HUES64 (cell line): ENCODE measurements around the gene CDK6.

ENCODE experiments used
- H3K27ac ChIP-seq: 2 replicates; pipeline ENCODE4 v1.7.0; 2013; ENCODE audit warnings: low read depth, low read length, inconsistent platforms
- H3K27me3 ChIP-seq: 2 replicates; pipeline ENCODE4 v1.6.1; 2013; ENCODE audit warnings: mild to moderate bottlenecking, low read length; ENCODE audit not compliant: insufficient read depth
- H3K36me3 ChIP-seq: 2 replicates; pipeline ENCODE4 v1.6.1; 2013; ENCODE audit warnings: mild to moderate bottlenecking, low read length; ENCODE audit not compliant: insufficient read depth
- H3K4me1 ChIP-seq: 2 replicates; pipeline ENCODE4 v1.6.1; 2013; ENCODE audit warnings: mild to moderate bottlenecking, low read length, moderate library complexity; ENCODE audit not compliant: insufficient read depth
- H3K4me3 ChIP-seq: 2 replicates; pipeline ENCODE4 v1.5.1; 2013; ENCODE audit warnings: mild to moderate bottlenecking, low read length, moderate library complexity
- H3K9ac ChIP-seq: 2 replicates; pipeline ENCODE4 v1.6.1; 2013; ENCODE audit warnings: mild to moderate bottlenecking, low read depth, low read length
- H3K9me3 ChIP-seq: 2 replicates; pipeline ENCODE4 v1.6.1; 2013; ENCODE audit warnings: low read depth, low read length; ENCODE audit not compliant: insufficient read depth
- WGBS: fragments of 150-250, 120-280 bp; methylation state at CpG from one replicate; pipeline ENCODE4 v1.1.7; 2013; ENCODE audit warnings: missing lambda C conversion rate; 5-methylcytosine and 5-hydroxymethylcytosine counted together

The CDK6 gene

DNA sequence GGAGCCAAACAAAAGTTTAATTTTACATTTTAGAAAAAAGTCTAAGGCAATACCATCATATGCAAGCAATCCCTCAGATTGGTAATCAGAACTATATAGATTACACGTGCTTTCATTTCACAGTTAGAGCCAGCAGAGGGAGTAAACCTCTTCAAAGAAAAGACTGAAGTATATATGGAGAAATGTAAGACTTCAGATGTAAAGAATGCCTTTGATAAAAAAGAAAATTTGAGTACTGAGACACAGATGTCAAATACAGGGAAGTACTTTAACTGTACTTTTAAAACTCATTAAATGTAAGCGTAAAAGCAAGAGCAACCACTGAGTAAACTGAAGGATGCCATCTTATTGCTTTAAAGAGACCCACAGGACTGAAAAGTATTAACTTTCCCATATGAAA lies 144.8 kb downstream of the CDK6 start:
- no peak overlapping the region for H3K27ac ChIP-seq
- H3K9me3 ChIP-seq = no peaks in the 10 kb centered on the region
- no peaks in the 10 kb centered on the region for H3K27me3 ChIP-seq
- WGBS = 91% methylated on average over 1 of the region's 2 CpGs
- peaks cover 18% of the 10 kb centered on the region for H3K4me1 ChIP-seq
- no peak overlapping the region for H3K4me3 ChIP-seq
- no peak overlapping the region for H3K9ac ChIP-seq
- no peaks in the 10 kb centered on the region for H3K36me3 ChIP-seq

DNA sequence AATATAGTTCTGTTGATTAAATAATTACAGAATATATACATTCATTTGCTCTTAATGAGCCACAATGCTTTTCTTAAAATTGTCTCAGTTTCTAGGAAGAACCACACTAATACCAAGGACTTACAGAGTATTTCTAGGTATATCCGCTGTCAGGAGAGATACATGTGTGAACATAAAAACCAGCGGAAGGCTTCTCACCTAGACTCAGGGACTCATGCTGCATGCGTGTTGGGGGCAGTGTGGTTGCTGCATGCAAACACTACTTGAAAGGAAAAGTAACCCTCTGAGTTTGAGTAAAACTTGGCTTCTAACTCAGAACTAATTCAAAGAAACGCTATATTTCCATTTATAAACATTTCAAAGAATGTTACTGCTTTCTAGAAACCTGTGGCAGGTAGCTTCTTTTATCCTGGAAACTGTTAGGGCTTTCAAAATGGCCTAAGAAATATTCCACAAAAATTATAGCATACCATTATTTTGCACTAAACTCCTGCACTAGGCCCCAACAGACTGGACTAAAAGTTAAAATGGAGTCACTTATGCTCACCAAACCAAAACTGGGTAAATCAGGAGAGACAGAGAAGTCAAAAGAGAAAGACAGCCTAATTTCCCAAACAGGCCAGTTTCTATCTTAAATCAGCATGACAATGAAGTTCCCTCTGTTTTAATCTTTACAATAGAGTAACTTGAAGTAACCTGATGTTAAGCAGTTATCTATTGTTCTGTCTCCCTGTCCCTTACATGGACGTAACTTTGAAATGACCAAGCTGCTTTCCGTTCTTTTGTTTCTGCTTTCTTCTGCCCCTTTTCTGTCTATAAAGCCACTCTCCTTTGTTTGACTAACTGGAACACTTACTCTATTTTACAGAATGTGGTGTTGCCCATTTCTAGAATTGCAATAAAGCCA lies 151.0 kb downstream of the CDK6 start:
- no peaks in the 10 kb centered on the region for H3K36me3 ChIP-seq
- H3K27me3 ChIP-seq = no peaks in the 10 kb centered on the region
- H3K4me3 ChIP-seq = no peak overlapping the region
- 64% methylated on average over 6 of the region's 6 CpGs for WGBS
- peak overlapping the region; percentile 61; the same call in 1 of the 2 replicates for H3K27ac ChIP-seq
- no peaks in the 10 kb centered on the region for H3K9me3 ChIP-seq
- H3K4me1 ChIP-seq = peaks cover 44% of the 10 kb centered on the region
- 0 out of 2 replicates have a peak overlapping the region, but pooled peaks have one; percentile 4 for H3K9ac ChIP-seq

DNA sequence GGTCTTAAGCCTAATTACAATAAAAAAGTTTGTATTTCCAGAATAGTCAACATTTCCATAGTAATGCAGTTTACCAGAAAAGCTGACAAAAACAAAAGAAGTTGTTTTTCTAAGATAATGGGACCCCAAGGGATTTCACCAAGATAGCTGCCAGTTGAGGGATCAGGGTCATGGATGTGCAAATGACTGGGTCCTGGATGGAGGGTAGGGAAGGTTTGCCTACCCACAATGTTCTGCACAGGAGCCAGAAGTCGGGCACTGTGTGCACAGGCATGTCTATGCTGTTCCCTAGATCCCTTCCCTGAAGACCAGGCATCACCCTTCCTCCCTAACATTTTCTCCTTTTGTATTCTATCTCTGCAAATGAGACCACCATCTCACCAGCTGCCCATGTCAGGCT lies 152.1 kb downstream of the CDK6 start:
- peak overlapping the region; percentile 59; the same call in 1 of the 2 replicates for H3K27ac ChIP-seq
- no peaks in the 10 kb centered on the region for H3K9me3 ChIP-seq
- no peaks in the 10 kb centered on the region for H3K27me3 ChIP-seq
- H3K9ac ChIP-seq = no peak overlapping the region
- H3K36me3 ChIP-seq = no peaks in the 10 kb centered on the region
- 36% methylated on average over 1 of the region's 1 CpG for WGBS
- H3K4me1 ChIP-seq = peaks cover 44% of the 10 kb centered on the region
- H3K4me3 ChIP-seq = peak overlapping the region; percentile 1; the same call in 1 of the 2 replicates

DNA sequence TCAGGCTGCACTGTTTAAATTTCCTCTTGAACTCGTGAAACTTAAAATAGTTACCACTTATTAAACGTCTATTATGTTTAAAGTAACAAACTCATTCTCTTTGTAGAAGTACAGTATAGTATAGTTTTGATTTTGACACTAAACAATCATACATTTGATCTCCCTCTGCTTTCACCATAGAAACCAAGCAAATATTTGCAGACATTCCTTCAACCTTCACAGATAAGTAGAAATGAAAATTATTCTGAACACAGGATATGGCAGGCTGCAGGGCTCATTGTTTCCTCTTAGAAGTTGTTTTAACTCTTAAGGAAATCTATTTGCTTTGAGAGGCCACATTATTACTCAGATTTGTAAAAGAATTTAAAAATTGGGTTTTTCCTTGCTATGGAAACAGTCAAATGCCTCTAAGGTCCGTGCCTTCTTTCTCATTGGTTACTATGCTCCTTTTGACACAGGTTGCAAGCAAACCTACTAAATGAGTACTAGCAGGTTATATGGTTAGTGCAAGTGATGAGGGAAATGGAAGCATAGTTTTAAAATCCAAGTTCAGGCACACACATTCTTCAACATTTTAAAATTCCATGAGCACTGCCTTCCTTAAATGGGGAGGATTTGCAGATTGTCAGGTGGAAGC lies 153.4 kb downstream of the CDK6 start:
- H3K4me1 ChIP-seq = peaks cover 44% of the 10 kb centered on the region
- H3K9ac ChIP-seq = no peak overlapping the region
- no peaks in the 10 kb centered on the region for H3K27me3 ChIP-seq
- H3K27ac ChIP-seq = no peak overlapping the region; the same call in 1 of the 2 replicates
- H3K9me3 ChIP-seq = no peaks in the 10 kb centered on the region
- no peaks in the 10 kb centered on the region for H3K36me3 ChIP-seq
- no peak overlapping the region for H3K4me3 ChIP-seq
- WGBS = 95% methylated on average over 3 of the region's 3 CpGs

DNA sequence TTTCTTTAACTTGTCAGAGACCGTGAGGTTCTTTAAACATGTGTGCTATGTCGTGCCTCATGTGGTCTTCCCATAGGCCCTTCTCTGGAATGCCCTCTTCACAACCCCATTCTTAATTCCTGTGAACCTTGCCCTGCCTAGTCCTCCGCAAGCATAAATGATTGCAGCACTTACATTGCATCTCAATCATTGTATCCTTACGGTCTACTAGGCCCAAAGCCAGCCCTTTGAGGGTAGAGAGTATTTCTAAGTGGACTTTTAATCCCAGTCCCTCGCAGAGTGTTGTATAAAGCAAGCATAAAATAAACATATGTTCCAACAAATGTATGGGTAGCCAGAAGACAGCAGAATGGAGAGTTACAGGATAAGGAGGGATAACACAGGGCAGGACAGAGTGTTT lies 154.0 kb downstream of the CDK6 start:
- no peak overlapping the region for H3K9ac ChIP-seq
- H3K4me3 ChIP-seq = no peak overlapping the region
- H3K36me3 ChIP-seq = no peaks in the 10 kb centered on the region
- H3K27me3 ChIP-seq = no peaks in the 10 kb centered on the region
- H3K27ac ChIP-seq = no peak overlapping the region
- H3K9me3 ChIP-seq = no peaks in the 10 kb centered on the region
- WGBS = 93% methylated on average over 5 of the region's 5 CpGs
- peaks cover 44% of the 10 kb centered on the region for H3K4me1 ChIP-seq

DNA sequence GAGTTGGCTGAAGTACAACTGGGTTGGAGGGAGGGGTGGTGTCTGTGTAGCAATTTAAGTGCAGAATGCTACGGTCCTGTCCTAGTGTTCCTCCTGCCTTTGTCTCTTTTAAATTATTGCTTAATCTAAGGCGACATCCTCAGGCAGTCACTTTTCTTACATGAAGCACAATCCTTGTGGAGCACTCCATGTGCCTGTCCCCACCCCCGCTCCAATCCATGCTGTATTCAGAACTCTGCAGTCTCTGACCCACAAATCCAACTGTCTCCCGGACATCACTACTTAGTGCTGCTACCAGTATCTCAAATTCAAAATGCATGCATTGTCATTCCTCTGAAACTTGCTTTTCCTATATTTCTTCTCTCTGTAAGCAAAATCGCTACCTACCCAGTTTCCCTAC lies 154.7 kb downstream of the CDK6 start:
- H3K4me3 ChIP-seq = no peak overlapping the region
- WGBS = 93% methylated on average over 5 of the region's 5 CpGs
- H3K4me1 ChIP-seq = peaks cover 44% of the 10 kb centered on the region
- no peak overlapping the region for H3K27ac ChIP-seq
- H3K9ac ChIP-seq = no peak overlapping the region
- H3K36me3 ChIP-seq = no peaks in the 10 kb centered on the region
- no peaks in the 10 kb centered on the region for H3K27me3 ChIP-seq
- no peaks in the 10 kb centered on the region for H3K9me3 ChIP-seq

DNA sequence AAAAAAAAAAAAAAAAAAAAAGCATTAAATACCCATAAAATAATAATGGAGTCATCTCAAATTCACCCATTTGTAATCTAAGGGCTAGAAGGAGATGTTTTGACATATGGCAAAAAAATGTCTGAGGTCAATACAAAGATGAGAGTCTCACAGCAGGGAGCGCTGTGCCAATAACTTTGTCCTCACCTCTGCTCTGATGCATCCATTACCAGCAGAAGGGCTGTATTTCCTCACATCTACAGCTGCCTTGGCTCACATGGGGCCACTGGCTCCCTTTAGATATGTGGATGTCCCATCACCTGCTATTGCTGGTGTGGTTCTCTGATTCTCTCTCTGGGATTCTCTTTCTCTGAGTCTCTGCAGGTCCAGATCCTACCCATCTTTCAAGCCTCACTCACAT lies 155.9 kb downstream of the CDK6 start:
- Histone ChIP-seq H3K36me3 (no peaks in the 10 kb centered on the region), H3K9me3 (no peaks in the 10 kb centered on the region), H3K4me3 (no peak overlapping the region), H3K4me1 (peaks cover 36% of the 10 kb centered on the region), H3K27me3 (no peaks in the 10 kb centered on the region), H3K27ac (no peak overlapping the region), H3K9ac (no peak overlapping the region)
- WGBS = 97% methylated on average over 1 of the region's 1 CpG

DNA sequence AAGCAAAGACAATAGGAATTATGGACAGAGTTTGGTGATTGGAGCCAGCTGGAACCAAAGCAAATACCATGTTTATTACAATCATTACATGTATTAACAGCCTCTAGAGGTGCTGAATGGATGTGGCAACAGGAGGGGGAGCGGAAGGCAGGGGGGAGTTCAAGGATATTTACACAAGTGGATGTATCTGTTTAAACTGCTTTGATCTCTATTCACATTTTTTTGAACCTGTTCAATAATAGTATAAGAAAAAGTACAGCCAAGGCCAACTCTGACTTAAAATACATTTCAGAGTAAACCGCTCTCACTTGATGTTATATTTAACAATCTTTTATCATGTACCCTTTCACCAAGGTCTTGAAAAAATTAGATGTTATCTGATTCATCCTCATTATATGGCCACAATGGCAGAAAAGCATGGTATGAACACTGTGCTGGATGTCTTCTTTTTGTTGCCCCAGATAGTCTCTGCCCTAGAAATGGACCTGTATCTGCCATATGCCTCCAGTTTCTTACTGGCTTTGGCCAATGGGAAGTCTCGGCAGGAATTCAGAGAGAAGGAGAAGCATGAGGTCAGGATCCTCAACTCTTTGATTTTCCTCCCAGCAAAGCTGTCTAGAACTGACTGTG lies 158.0 kb downstream of the CDK6 start:
- H3K9me3 ChIP-seq = no peaks in the 10 kb centered on the region
- H3K4me1 ChIP-seq = peaks cover 17% of the 10 kb centered on the region
- no peaks in the 10 kb centered on the region for H3K36me3 ChIP-seq
- H3K27ac ChIP-seq = no peak overlapping the region
- WGBS = 100% methylated on average over 2 of the region's 3 CpGs
- H3K27me3 ChIP-seq = no peaks in the 10 kb centered on the region
- no peak overlapping the region for H3K4me3 ChIP-seq
- H3K9ac ChIP-seq = no peak overlapping the region

DNA sequence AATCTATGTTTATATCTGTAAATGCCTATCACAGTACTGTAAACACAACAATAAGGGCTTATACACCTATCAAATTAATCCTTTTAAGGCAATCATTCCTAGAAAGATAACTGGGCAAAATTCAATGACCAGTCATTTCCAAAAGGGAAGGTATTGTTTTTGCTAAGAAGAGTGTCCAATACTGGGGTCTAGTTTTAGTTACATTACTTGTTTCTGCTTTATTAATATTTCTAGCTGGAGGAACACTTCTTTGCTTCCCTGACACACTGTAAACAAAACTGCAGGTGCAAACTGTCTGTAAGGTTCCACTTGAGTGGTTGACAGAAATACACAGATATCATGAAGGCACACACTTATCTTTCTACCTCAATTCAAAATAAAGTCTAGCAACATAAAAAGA lies 162.0 kb downstream of the CDK6 start:
- Histone ChIP-seq H3K36me3 (no peaks in the 10 kb centered on the region; the same call in 1 of the 2 replicates), H3K9ac (no peak overlapping the region), H3K4me3 (no peak overlapping the region)

DNA sequence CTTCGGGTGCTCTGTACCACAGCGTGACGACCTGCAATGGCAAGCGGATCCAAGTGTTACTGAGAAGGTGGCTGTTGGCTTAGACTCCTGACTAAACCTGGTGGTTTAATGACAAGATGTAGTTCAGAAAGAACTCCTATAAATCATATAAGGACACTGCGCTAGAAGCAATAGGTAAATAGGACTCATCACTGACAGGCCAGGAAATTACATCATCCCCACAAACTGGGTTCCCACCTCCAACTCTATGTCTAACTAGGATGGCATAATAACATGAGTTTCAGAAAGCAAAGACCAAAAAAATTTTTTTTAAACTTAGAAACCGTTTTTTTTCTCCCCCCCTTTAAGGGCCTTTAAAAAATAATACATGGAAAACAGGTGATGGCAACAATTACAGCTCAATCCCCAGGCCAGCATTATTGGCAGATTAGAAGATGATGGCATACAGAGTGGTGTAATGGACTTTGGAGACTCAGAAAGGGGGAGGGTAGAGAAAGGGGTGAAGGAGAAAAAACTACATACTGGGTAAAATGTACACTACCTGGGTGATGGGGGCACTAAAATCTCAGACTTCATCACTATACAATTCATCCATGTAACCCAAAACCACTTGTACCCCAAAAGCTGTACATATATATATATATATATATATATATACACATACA lies 164.7 kb downstream of the CDK6 start:
- H3K36me3 ChIP-seq = no peaks in the 10 kb centered on the region; the same call in 1 of the 2 replicates
- H3K4me1 ChIP-seq = no peaks in the 10 kb centered on the region
- H3K27ac ChIP-seq = no peak overlapping the region
- no peak overlapping the region for H3K9ac ChIP-seq
- 97% methylated on average over 5 of the region's 6 CpGs for WGBS
- H3K9me3 ChIP-seq = no peaks in the 10 kb centered on the region
- no peaks in the 10 kb centered on the region for H3K27me3 ChIP-seq
- H3K4me3 ChIP-seq = no peak overlapping the region

More for the DNA sequence above, 162.0 kb downstream of the CDK6 start:
- Histone ChIP-seq H3K9me3 (no peaks in the 10 kb centered on the region), H3K27ac (no peak overlapping the region), H3K4me1 (no peaks in the 10 kb centered on the region), H3K27me3 (no peaks in the 10 kb centered on the region)
